IMR-90 (cell line): ENCODE data around the gene SFTA2. TPM values are rescaled to one million over a fixed set of nuclear protein-coding genes. Genes with fewer than 3 reads are reported as not detected.

ENCODE experiments used
- ATAC-seq: fragments of 200-7000 bp; cut with Tn5 transposase; 2 replicates; pipeline ENCODE4 v1.9.1; 2020; ENCODE audit warnings: low read depth, mild to moderate bottlenecking, moderate library complexity
- BruUV-seq: library from RNA; stranded (reverse); fragments of 400-500 nt; replicated peaks from 2 replicates; lab custom pipeline; 2021; lab: Mats Ljungman, UMichigan
- CTCF ChIA-PET: fragments of 300-600 bp; formaldehyde crosslinking; extraction: SDS; loops from one replicate; lab custom pipeline; 2021; ENCODE audit warnings: antibody characterized with exemption; lab: Yijun Ruan, JAX
- POLR2A ChIA-PET: fragments of 300-600 bp; sonication (Branson Sonifier 250); formaldehyde crosslinking; loops from one replicate; lab custom pipeline; 2022; ENCODE audit warnings: antibody characterized with exemption; ENCODE audit not compliant: unreplicated experiment; lab: Charles Lee
- DNase-seq: peaks from one replicate; pipeline ENCODE4 v3.0.0; 2013
- H2AFZ ChIP-seq: replicated peaks from 2 replicates; pipeline ENCODE3; 2013; ENCODE audit warnings: low read length, mild to moderate bottlenecking; ENCODE audit not compliant: poor library complexity
- H2AK5ac ChIP-seq: 2 replicates; pipeline ENCODE4 v1.6.1; 2013; ENCODE audit warnings: low read depth, low read length, inconsistent platforms
- H2AK9ac ChIP-seq: replicated peaks from 2 replicates; pipeline ENCODE3; 2013; ENCODE audit warnings: mild to moderate bottlenecking, low read depth, low read length, moderate library complexity; ENCODE audit not compliant: poor library complexity
- H2BK120ac ChIP-seq: 2 replicates; pipeline ENCODE4 v1.6.1; 2013; ENCODE audit warnings: low read depth, low read length, inconsistent platforms
- H2BK15ac ChIP-seq: 3 replicates; pipeline ENCODE4 v1.6.1; 2013; ENCODE audit warnings: low read depth, low read length, inconsistent platforms
- H2BK20ac ChIP-seq: 2 replicates; pipeline ENCODE4 v1.6.1; 2013; ENCODE audit warnings: low read depth, mild to moderate bottlenecking, inconsistent platforms, low read length, moderate library complexity
- H2BK5ac ChIP-seq: 2 replicates; pipeline ENCODE4 v1.6.1; 2013; ENCODE audit warnings: mild to moderate bottlenecking, low read depth, low read length, inconsistent platforms; ENCODE audit not compliant: poor library complexity, severe bottlenecking
- H3K14ac ChIP-seq: replicated peaks from 2 replicates; pipeline ENCODE4 v1.6.1; 2013; ENCODE audit warnings: low read depth, low read length, inconsistent platforms
- H3K18ac ChIP-seq: 2 replicates; pipeline ENCODE4 v1.6.1; 2013; ENCODE audit warnings: low read depth, low read length, control low read depth
- H3K23ac ChIP-seq: 2 replicates; pipeline ENCODE4 v1.6.1; 2013; ENCODE audit warnings: low read depth, low read length, inconsistent platforms
- H3K27ac ChIP-seq: 2 replicates; pipeline ENCODE4 v1.5.1; 2013; ENCODE audit warnings: mild to moderate bottlenecking, control low read depth, low read length; ENCODE audit not compliant: insufficient read depth
- H3K27me3 ChIP-seq: 2 replicates; pipeline ENCODE4 v1.6.1; 2013; ENCODE audit warnings: low read length; ENCODE audit not compliant: control insufficient read depth, insufficient read depth
- H3K36me3 ChIP-seq: 2 replicates; pipeline ENCODE4 v1.6.1; 2013; ENCODE audit warnings: low read length, mixed read lengths; ENCODE audit not compliant: control insufficient read depth, insufficient read depth
- H3K4ac ChIP-seq: 2 replicates; pipeline ENCODE4 v1.6.1; 2013; ENCODE audit warnings: low read depth, low read length, inconsistent platforms
- H3K4me1 ChIP-seq: 2 replicates; pipeline ENCODE4 v1.6.1; 2013; ENCODE audit warnings: low read length, mixed read lengths; ENCODE audit not compliant: control insufficient read depth, insufficient read depth
- H3K4me2 ChIP-seq: 2 replicates; pipeline ENCODE4 v1.6.1; 2013; ENCODE audit warnings: low read depth, mild to moderate bottlenecking, control low read depth, low read length, moderate library complexity
- H3K4me3 ChIP-seq: 2 replicates; pipeline ENCODE4 v1.5.1; 2013; ENCODE audit warnings: low read depth, mild to moderate bottlenecking, control low read depth, low read length, moderate library complexity; ENCODE audit not compliant: insufficient read depth
- H3K56ac ChIP-seq: 2 replicates; pipeline ENCODE4 v1.6.1; 2013; ENCODE audit warnings: low read length, inconsistent platforms; ENCODE audit not compliant: insufficient read depth; ENCODE audit errors: extremely low read depth
- H3K79me1 ChIP-seq, 2 experiments: 2 replicates each; pipeline ENCODE4 v1.6.1; 2013; ENCODE audit warnings: low read length in 2 of 2, inconsistent platforms in 1 of 2, low read depth in 1 of 2
- H3K9ac ChIP-seq: 2 replicates; pipeline ENCODE4 v1.6.1; 2013; ENCODE audit warnings: low read depth, low read length, control low read depth
- H3K9me1 ChIP-seq: 2 replicates; pipeline ENCODE4 v1.6.1; 2013; ENCODE audit warnings: low read length, inconsistent platforms; ENCODE audit not compliant: insufficient read depth
- H3K9me3 ChIP-seq: 2 replicates; pipeline ENCODE4 v1.6.1; 2013; ENCODE audit warnings: low read length; ENCODE audit not compliant: control insufficient read depth, insufficient read depth
- H4K20me1 ChIP-seq: 2 replicates; pipeline ENCODE4 v1.6.1; 2013; ENCODE audit warnings: low read length, inconsistent platforms; ENCODE audit not compliant: insufficient read depth
- H4K5ac ChIP-seq: 2 replicates; pipeline ENCODE4 v1.6.1; 2013; ENCODE audit warnings: mild to moderate bottlenecking, low read depth, low read length, control low read depth
- H4K8ac ChIP-seq, 2 experiments: 2 replicates each; pipeline ENCODE4 v1.6.1; 2013; ENCODE audit warnings: low read depth in 2 of 2, low read length in 2 of 2, control low read depth in 1 of 2, inconsistent platforms in 1 of 2
- H4K91ac ChIP-seq: 2 replicates; pipeline ENCODE4 v1.6.1; 2013; ENCODE audit warnings: low read depth, low read length, inconsistent platforms; ENCODE audit not compliant: insufficient read depth
- ELK1 ChIP-seq: fragments of 150-350 bp; IDR thresholded peaks from 2 replicates; pipeline ENCODE4 v1.6.1; 2016; ENCODE audit warnings: low read depth, mild to moderate bottlenecking, low read length, moderate library complexity, borderline replicate concordance
- FOS ChIP-seq: fragments of 150-350 bp; IDR thresholded peaks from 2 replicates; pipeline ENCODE4 v1.6.1; 2016; ENCODE audit warnings: low read depth, low read length
- MAZ ChIP-seq: IDR thresholded peaks from 2 replicates; pipeline ENCODE4 v1.6.1; 2012; ENCODE audit warnings: low read depth, mild to moderate bottlenecking, low read length, improper control_type of control experiment, moderate library complexity, borderline replicate concordance
- SMC3 ChIP-seq: fragments of 150-350 bp; IDR thresholded peaks from 2 replicates; pipeline ENCODE4 v1.6.1; 2016; ENCODE audit warnings: low read depth, mild to moderate bottlenecking, antibody characterized with exemption, low read length, moderate library complexity
- WGBS, 2 experiments: methylation state at CpG; one replicate each; pipeline versions ENCODE4 v1.1.5 to v1.1.7; 2013; ENCODE audit warnings: missing lambda C conversion rate in 2 of 2; ENCODE audit not compliant: insufficient read length in 1 of 2; ENCODE audit errors: extremely low coverage in 2 of 2; 5-methylcytosine and 5-hydroxymethylcytosine counted together
- dilution Hi-C: fragments of 300-500 bp; cut with HindIII; formaldehyde crosslinking; loops from one replicate; pipeline ENCODE4 v1.14.3; 2018; ENCODE audit warnings: low sequenced_read_pairs; ENCODE audit not compliant: unreplicated experiment
- in situ Hi-C: fragments of 300-500 bp; cut with MboI; formaldehyde crosslinking; loops from 3 replicates; pipeline ENCODE4 v1.14.3; 2019; ENCODE audit warnings: low sequenced_read_pairs, inconsistent platforms, mixed read lengths
- intact Hi-C: fragments of 100-400 bp; cut with micrococcal nuclease; formaldehyde crosslinking; loops from 2 replicates; pipeline ENCODE4 v1.10.0; 2022
- polyA plus RNA-seq, 3 experiments: library from polyadenylated mRNA; depleted of rRNA; stranded (reverse); fragments of >200 nt; gene quantifications; 2 replicates each; pipeline ENCODE4 v1.2.3, GENCODE V29; 2012; ENCODE audit warnings: low replicate concordance in 1 of 3
- total RNA-seq: library from RNA; depleted of rRNA; stranded (reverse); fragments of >200 nt; gene quantifications from 2 replicates; pipeline ENCODE4 v1.2.3, GENCODE V29; 2012

The SFTA2 gene
- total and polyA plus RNA-seq, 2 of the 4 experiments (the other 2 are of a cell fraction): not detected

GRCh38 chr6:30885999-30886896 lies 45.7 kb downstream of the SFTA2 start:
- peak overlapping the region; percentile 93 for H2AK9ac ChIP-seq
- H3K36me3 ChIP-seq: peaks cover 22% of the 10 kb centered on the region
- H2BK20ac ChIP-seq: peak overlapping the region; percentile 41
- H3K4me3 ChIP-seq: peak overlapping the region; percentile 81
- no peaks in the 10 kb centered on the region for H4K20me1 ChIP-seq
- dilution Hi-C loops (no loop called here), in situ Hi-C loops (no loop called here), intact Hi-C loops (no loop called here)
- peak overlapping the region; percentile 91 for H3K4ac ChIP-seq
- peak; percentile 79 for DNase-seq
- CTCF ChIA-PET: no interaction called here
- no peaks in the 10 kb centered on the region for H3K9me3 ChIP-seq
- H3K23ac ChIP-seq: peak overlapping the region; percentile 86
- H3K4me2 ChIP-seq: peak overlapping the region; percentile 96
- peak overlapping the region; percentile 12 to 78 for H4K8ac ChIP-seq
- H3K9me1 ChIP-seq: peaks cover 14% of the 10 kb centered on the region
- H3K27ac ChIP-seq: peak overlapping the region; percentile 69
- H3K14ac ChIP-seq: peak overlapping the region; percentile 90
- peak overlapping the region; percentile 52 for H3K18ac ChIP-seq
- H3K27me3 ChIP-seq: no peaks in the 10 kb centered on the region
- H2BK120ac ChIP-seq: peak overlapping the region; percentile 82
- H2BK5ac ChIP-seq: peak overlapping the region; percentile 56
- no TSS peak for BruUV-seq
- peak overlapping the region; percentile 78 for H2AK5ac ChIP-seq
- H4K91ac ChIP-seq: peak overlapping the region; percentile 70
- peak overlapping the region; percentile 59; the same call in 1 of the 3 replicates for H2BK15ac ChIP-seq
- POLR2A ChIA-PET: interaction anchor here (0.5 kb wide), 1 partner anchor 167 kb away, joined by 5 read pairs; no protein-coding TSS in a partner anchor
- TF ChIP-seq MAZ (no peak), SMC3 (no peak), FOS (peak; percentile 75), ELK1 (no peak)
- H4K5ac ChIP-seq: peak overlapping the region; percentile 67
- peak overlapping the region; percentile 54; the same call in 1 of the 2 replicates for H3K56ac ChIP-seq
- H3K4me1 ChIP-seq: peaks cover 47% of the 10 kb centered on the region
- peak overlapping the region; percentile 66 for H3K9ac ChIP-seq
- peaks cover 25 to 55% of the 10 kb centered on the region in 2 experiments for H3K79me1 ChIP-seq
- WGBS, 2 experiments: 0% methylated on average over 5 of the region's 18 CpGs; no CpG with 5 or more reads in 1 of the 2 experiments
- H2AFZ ChIP-seq: peak overlapping the region; percentile 89
- peak; percentile 59 for ATAC-seq
